Duodenal mucosa (tissue), 2 donors: ENCODE results near the gene TTLL4.
"Not testable (repeated sequence)": the region's sequence is repeated elsewhere in the genome, so short reads cannot be mapped to it uniquely, and the experiment has no call there.

Experiments
- H3K27ac ChIP-seq: one replicate; pipeline ENCODE4 v1.7.0; 2013; ENCODE audit warnings: low read depth, low read length
- H3K27me3 ChIP-seq, 2 donors: one replicate each; pipeline ENCODE4 v1.7.0; 2013; ENCODE audit warnings: low read length in 2 of 2, control low read depth in 1 of 2; ENCODE audit not compliant: insufficient read depth in 2 of 2, control insufficient read depth in 1 of 2
- H3K36me3 ChIP-seq, 2 donors: one replicate each; pipeline ENCODE4 v1.7.0; 2013; ENCODE audit warnings: low read length in 2 of 2, control low read depth in 1 of 2; ENCODE audit not compliant: insufficient read depth in 2 of 2, control insufficient read depth in 1 of 2
- H3K4me1 ChIP-seq, 2 donors: one replicate each; pipeline ENCODE4 v1.7.0; 2013; ENCODE audit warnings: low read length in 2 of 2, control low read depth in 1 of 2; ENCODE audit not compliant: insufficient read depth in 2 of 2, control insufficient read depth in 1 of 2
- H3K4me3 ChIP-seq, 2 donors: one replicate each; pipeline ENCODE4 v1.7.0; 2013; ENCODE audit warnings: low read length in 2 of 2, low read depth in 1 of 2
- H3K9ac ChIP-seq, 2 donors: one replicate each; pipeline ENCODE4 v1.7.0; 2013; ENCODE audit warnings: low read length in 2 of 2, low read depth in 1 of 2
- H3K9me3 ChIP-seq, 2 donors: one replicate each; pipeline ENCODE4 v1.7.0; 2013; ENCODE audit warnings: low read length in 2 of 2, control low read depth in 1 of 2; ENCODE audit not compliant: control insufficient read depth in 1 of 2

The TTLL4 gene

GRCh38 chr2:218680061-218680460 is 30.6 kb upstream of the TTLL4 start:
- H3K36me3 ChIP-seq = peaks cover 5 to 24% of the 10 kb centered on the region in 2 donors
- no peaks in the 10 kb centered on the region for H3K4me1 ChIP-seq
- H3K9ac ChIP-seq = no peak overlapping the region
- H3K9me3 ChIP-seq = no peaks in the 10 kb centered on the region
- H3K4me3 ChIP-seq = no peak overlapping the region
- H3K27me3 ChIP-seq = no peaks in the 10 kb centered on the region
- no peak overlapping the region for H3K27ac ChIP-seq

GRCh38 chr2:218687400-218688060 is 23.1 kb upstream of the TTLL4 start:
- peaks cover 34 to 37% of the 10 kb centered on the region in 2 donors for H3K36me3 ChIP-seq
- H3K27ac ChIP-seq, H3K9ac ChIP-seq, H3K9me3 ChIP-seq, H3K4me3 ChIP-seq, H3K27me3 ChIP-seq, H3K4me1 ChIP-seq: not testable (repeated sequence)

GRCh38 chr2:218691234-218691633 is 19.4 kb upstream of the TTLL4 start:
- Histone ChIP-seq H3K27me3 (no peaks in the 10 kb centered on the region), H3K4me1 (no peaks in the 10 kb centered on the region), H3K4me3 (no peak overlapping the region), H3K9ac (no peak overlapping the region), H3K9me3 (no peaks in the 10 kb centered on the region), H3K36me3 (peaks cover 35 to 56% of the 10 kb centered on the region in 2 donors), H3K27ac (no peak overlapping the region)

- no peaks in the 10 kb centered on the region for H3K27me3 ChIP-seq
- H3K9me3 ChIP-seq = no peaks in the 10 kb centered on the region
- no peak overlapping the region for H3K9ac ChIP-seq
- H3K36me3 ChIP-seq = peaks cover 31 to 62% of the 10 kb centered on the region in 2 donors
- H3K4me1 ChIP-seq = no peaks in the 10 kb centered on the region
- H3K4me3 ChIP-seq = no peak overlapping the region
- no peak overlapping the region for H3K27ac ChIP-seq
Observed at GRCh38 chr2:218694405-218695145, 16.1 kb upstream of the TTLL4 start.

GRCh38 chr2:218698885-218699284 is 11.8 kb upstream of the TTLL4 start:
- peaks cover 9 to 24% of the 10 kb centered on the region in 2 donors for H3K36me3 ChIP-seq
- no peak overlapping the region for H3K4me3 ChIP-seq
- H3K27me3 ChIP-seq = no peaks in the 10 kb centered on the region
- H3K9me3 ChIP-seq = no peaks in the 10 kb centered on the region
- H3K4me1 ChIP-seq = no peaks in the 10 kb centered on the region
- no peak overlapping the region for H3K27ac ChIP-seq
- H3K9ac ChIP-seq = no peak overlapping the region

- no peaks in the 10 kb centered on the region for H3K4me1 ChIP-seq
- H3K4me3 ChIP-seq = no peak overlapping the region
- H3K9me3 ChIP-seq = no peaks in the 10 kb centered on the region
- no peak overlapping the region for H3K9ac ChIP-seq
- no peak overlapping the region for H3K27ac ChIP-seq
- H3K27me3 ChIP-seq = no peaks in the 10 kb centered on the region
- H3K36me3 ChIP-seq = peaks cover 3 to 19% of the 10 kb centered on the region in 2 donors
Observed at GRCh38 chr2:218701806-218702205, 8.8 kb upstream of the TTLL4 start.

GRCh38 chr2:218703341-218703740 is 7.3 kb upstream of the TTLL4 start:
- H3K9ac ChIP-seq = no peak overlapping the region
- no peak overlapping the region for H3K4me3 ChIP-seq
- H3K9me3 ChIP-seq = no peaks in the 10 kb centered on the region
- peaks cover 3 to 10% of the 10 kb centered on the region in 2 donors for H3K36me3 ChIP-seq
- H3K27me3 ChIP-seq = no peaks in the 10 kb centered on the region
- no peak overlapping the region for H3K27ac ChIP-seq
- no peaks in the 10 kb centered on the region for H3K4me1 ChIP-seq

- H3K9me3 ChIP-seq = no peaks in the 10 kb centered on the region
- H3K27me3 ChIP-seq = no peaks in the 10 kb centered on the region
- H3K36me3 ChIP-seq = no peaks in the 10 kb centered on the region
- H3K27ac ChIP-seq = no peak overlapping the region
- no peak overlapping the region for H3K4me3 ChIP-seq
- H3K9ac ChIP-seq = no peak overlapping the region
- H3K4me1 ChIP-seq = peaks cover 9 to 10% of the 10 kb centered on the region in 2 donors
Observed at GRCh38 chr2:218708086-218708485, 2.5 kb upstream of the TTLL4 start.

GRCh38 chr2:218709908-218710307 is 727 bp upstream of the TTLL4 start:
- H3K27ac ChIP-seq = no peak overlapping the region
- no peaks in the 10 kb centered on the region for H3K27me3 ChIP-seq
- H3K9ac ChIP-seq = no peak overlapping the region
- no peaks in the 10 kb centered on the region for H3K9me3 ChIP-seq
- H3K4me3 ChIP-seq = peak overlapping the region in 1 of 2 donors; percentile 86
- H3K36me3 ChIP-seq = no peaks in the 10 kb centered on the region
- peaks cover 9 to 16% of the 10 kb centered on the region in 2 donors for H3K4me1 ChIP-seq

GRCh38 chr2:218710334-218710686 is 325 bp upstream of the TTLL4 start:
- H3K27me3 ChIP-seq = no peaks in the 10 kb centered on the region
- peak overlapping the region; percentile 86 to 90 for H3K4me3 ChIP-seq
- H3K9ac ChIP-seq = no peak overlapping the region
- peak overlapping the region; percentile 89 for H3K27ac ChIP-seq
- H3K4me1 ChIP-seq = peaks cover 9 to 16% of the 10 kb centered on the region in 2 donors
- H3K9me3 ChIP-seq = no peaks in the 10 kb centered on the region
- H3K36me3 ChIP-seq = no peaks in the 10 kb centered on the region
